ENCODE results near the gene ZNF569.

DNA sequence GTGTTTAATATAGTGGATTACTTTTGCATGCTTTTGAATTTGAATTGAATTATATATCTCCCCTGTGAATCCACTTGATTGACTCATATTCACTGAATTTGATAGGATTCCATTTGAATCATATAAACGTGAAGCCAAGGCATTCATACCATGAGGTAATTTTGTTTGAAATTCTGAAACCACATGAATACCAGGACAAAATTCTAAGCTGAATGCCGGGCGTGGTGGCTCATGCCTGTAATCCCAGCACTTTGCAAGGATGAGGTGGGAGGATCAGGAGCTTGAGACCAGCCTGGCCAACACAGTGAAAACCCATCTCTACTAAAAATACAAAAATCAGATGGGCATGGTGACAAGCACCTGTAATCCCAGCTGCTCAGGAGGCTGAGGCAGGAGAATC, 43.9 kb upstream of the ZNF569 start:
- TF ChIP-seq POLR2A (IDR thresholded peaks at IDR 0.05) = no peak
- no peak for TF ChIP-seq CTCF (IDR thresholded peaks at IDR 0.05)
